PC-3 (cell line): Measurements from ENCODE around the gene ERH. TPM values are rescaled to one million over a fixed set of nuclear protein-coding genes. Genes with fewer than 3 reads are reported as not detected.

Source experiments
- ATAC-seq: fragments of 200-7000 bp; cut with Tn5 transposase; 2 replicates; pipeline ENCODE4 v1.9.1; 2020; ENCODE audit warnings: mild to moderate bottlenecking, moderate library complexity
- BruUV-seq: library from RNA; stranded (reverse); fragments of 400-500 nt; replicated peaks from 2 replicates; lab custom pipeline; 2021; lab: Mats Ljungman, UMichigan
- CTCF ChIA-PET: fragments of 300-600 bp; sonication (Branson Sonifier 250); formaldehyde crosslinking; loops from one replicate; lab custom pipeline; 2022; ENCODE audit warnings: antibody characterized with exemption; lab: Charles Lee
- POLR2A ChIA-PET: fragments of 300-600 bp; sonication (Branson Sonifier 250); formaldehyde crosslinking; loops from one replicate; lab custom pipeline; 2022; ENCODE audit warnings: antibody characterized with exemption; ENCODE audit not compliant: unreplicated experiment; lab: Charles Lee
- DNase-seq: peaks from one replicate; pipeline ENCODE4 v3.0.0-alpha.2; 2015
- H2AFZ ChIP-seq: fragments of 300-600 bp; sonication (generic); 2 replicates; pipeline ENCODE4 v1.6.0; 2016; ENCODE audit warnings: antibody characterized with exemption, low read length
- H3F3A ChIP-seq: fragments of 300-600 bp; sonication (generic); one replicate; pipeline ENCODE4 v1.6.0; 2017; ENCODE audit warnings: antibody characterized with exemption, low read length, control low read depth, mild to moderate bottlenecking; ENCODE audit not compliant: unreplicated experiment
- H3K27ac ChIP-seq: fragments of 300-600 bp; sonication (generic); 2 replicates; pipeline ENCODE4 v1.5.1; 2016; ENCODE audit warnings: mild to moderate bottlenecking, low read length
- H3K27me3 ChIP-seq: fragments of 300-600 bp; sonication (generic); 2 replicates; pipeline ENCODE4 v1.6.1; 2016; ENCODE audit warnings: low read length, mixed read lengths
- H3K36me3 ChIP-seq: fragments of 300-600 bp; sonication (generic); 2 replicates; pipeline ENCODE4 v1.6.1; 2016; ENCODE audit warnings: low read depth, mixed run types, low read length, mixed read lengths
- H3K4me1 ChIP-seq: fragments of 300-600 bp; sonication (generic); 2 replicates; pipeline ENCODE4 v1.5.1; 2016; ENCODE audit warnings: low read length; ENCODE audit not compliant: insufficient read depth
- H3K4me2 ChIP-seq: fragments of 300-600 bp; sonication (generic); 2 replicates; pipeline ENCODE4 v1.6.0; 2016; ENCODE audit warnings: low read length
- H3K4me3 ChIP-seq: fragments of 300-600 bp; sonication (generic); 2 replicates; pipeline ENCODE4 v1.5.1; 2016; ENCODE audit warnings: mild to moderate bottlenecking, low read length, mixed read lengths
- H3K79me2 ChIP-seq: fragments of 300-600 bp; sonication (generic); 2 replicates; pipeline ENCODE4 v1.6.1; 2017; ENCODE audit warnings: low read length, mixed read lengths
- H3K9ac ChIP-seq: fragments of 300-600 bp; sonication (generic); 2 replicates; pipeline ENCODE4 v1.6.0; 2016; ENCODE audit warnings: mild to moderate bottlenecking, low read length
- H3K9me2 ChIP-seq: fragments of 300-600 bp; sonication (generic); replicated peaks from 2 replicates; pipeline ENCODE4 v1.6.1; 2016; ENCODE audit warnings: mixed run types, low read length, mixed read lengths
- H3K9me3 ChIP-seq: fragments of 300-600 bp; sonication (generic); 2 replicates; pipeline ENCODE4 v1.6.1; 2016; ENCODE audit warnings: low read length, mixed read lengths
- H4K20me1 ChIP-seq: fragments of 300-600 bp; sonication (generic); 2 replicates; pipeline ENCODE4 v1.6.1; 2016; ENCODE audit warnings: low read length, mixed read lengths
- CTCF ChIP-seq: fragments of 300-600 bp; sonication (generic); conservative IDR thresholded peaks from 2 replicates; pipeline ENCODE4 v1.5.1; 2017; ENCODE audit warnings: antibody characterized with exemption, low read depth, mild to moderate bottlenecking, low read length
- EZH2 ChIP-seq: fragments of 300-600 bp; sonication (generic); IDR thresholded peaks from one replicate; pipeline ENCODE4 v1.6.1; 2017; ENCODE audit warnings: antibody characterized with exemption, mild to moderate bottlenecking, low read length; ENCODE audit not compliant: unreplicated experiment
- EZH2phosphoT487 ChIP-seq: fragments of 300-600 bp; sonication (generic); IDR thresholded peaks from 2 replicates; pipeline ENCODE4 v1.6.1; 2018; ENCODE audit warnings: mild to moderate bottlenecking, antibody characterized with exemption, low read length, borderline replicate concordance
- intact Hi-C: fragments of 100-400 bp; cut with micrococcal nuclease; formaldehyde crosslinking; loops from 2 replicates; pipeline ENCODE4 v1.9.0; 2023
- total RNA-seq: library from RNA; depleted of rRNA; stranded (reverse); fragments of >200 nt; gene quantifications from 2 replicates; pipeline ENCODE4 v1.2.3, GENCODE V29; 2014

Gene ERH
- total RNA-seq, 1 experiment from 2014 or later, result 128 TPM

GRCh38 chr14:69378274-69378673 lies 19.8 kb downstream of the ERH start:
- CTCF ChIA-PET, result no interaction called here

GRCh38 chr14:69376439-69376838 lies 21.7 kb downstream of the ERH start:
- DNase-seq, result no peak
- ATAC-seq, result peak; percentile 29; the same call in 1 of the 2 replicates
- no peaks in the 10 kb centered on the region for H3K9me2 ChIP-seq
- no peak overlapping the region for H2AFZ ChIP-seq
- no peak overlapping the region for H3K9ac ChIP-seq
- H3K27ac ChIP-seq, result no peak overlapping the region
- TF ChIP-seq EZH2phosphoT487, result no peak
- no peak for TF ChIP-seq EZH2
- no peak for TF ChIP-seq CTCF
- H3K79me2 ChIP-seq, result peaks cover 8% of the 10 kb centered on the region; the same call in 1 of the 2 replicates
- H3K36me3 ChIP-seq, result peaks cover 45% of the 10 kb centered on the region
- intact Hi-C loops, result no loop called here
- no TSS peak for BruUV-seq
- ChIA-PET POLR2A (no interaction called here), CTCF (interaction anchor here (0.6 kb wide), 1 partner anchor 9 kb away, joined by 3 read pairs; no protein-coding TSS in a partner anchor)
- no peaks in the 10 kb centered on the region for H3K9me3 ChIP-seq
- no peaks in the 10 kb centered on the region for H3K27me3 ChIP-seq
- 0 out of 2 replicates have a peak, but pooled peaks cover 5% of the 10 kb centered on the region for H4K20me1 ChIP-seq
- H3K4me1 ChIP-seq, result no peaks in the 10 kb centered on the region
- H3F3A ChIP-seq, result no peaks in the 10 kb centered on the region
- H3K4me2 ChIP-seq, result no peak overlapping the region
- H3K4me3 ChIP-seq, result no peak overlapping the region

More at GRCh38 chr14:69378274-69378673, 19.8 kb downstream of the ERH start:
- intact Hi-C loops, result no loop called here
- H3K27ac ChIP-seq, result no peak overlapping the region
- H3F3A ChIP-seq, result no peaks in the 10 kb centered on the region
- no peak overlapping the region for H3K4me3 ChIP-seq
- H3K9me2 ChIP-seq, result no peaks in the 10 kb centered on the region
- H3K27me3 ChIP-seq, result no peaks in the 10 kb centered on the region
- no peaks in the 10 kb centered on the region for H3K9me3 ChIP-seq
- POLR2A ChIA-PET, result no interaction called here
- H3K4me1 ChIP-seq, result no peaks in the 10 kb centered on the region
- ATAC-seq (no peak), DNase-seq (no peak)
- BruUV-seq, result no TSS peak
- TF ChIP-seq EZH2 (no peak), CTCF (no peak), EZH2phosphoT487 (no peak)
- peaks cover 27% of the 10 kb centered on the region for H3K79me2 ChIP-seq
- H3K4me2 ChIP-seq, result no peak overlapping the region
- no peak overlapping the region for H2AFZ ChIP-seq
- no peak overlapping the region for H3K9ac ChIP-seq
- H3K36me3 ChIP-seq, result peaks cover 60% of the 10 kb centered on the region
- H4K20me1 ChIP-seq, result 0 out of 2 replicates have a peak, but pooled peaks cover 5% of the 10 kb centered on the region

- no TSS peak for BruUV-seq
- Histone ChIP-seq H3K9me3 (no peaks in the 10 kb centered on the region), H3K27ac (no peak overlapping the region), H2AFZ (no peak overlapping the region), H3K79me2 (0 out of 2 replicates have a peak, but pooled peaks cover 3% of the 10 kb centered on the region), H3K9ac (no peak overlapping the region), H3K27me3 (no peaks in the 10 kb centered on the region), H3K9me2 (no peaks in the 10 kb centered on the region), H3F3A (no peaks in the 10 kb centered on the region), H3K4me1 (no peaks in the 10 kb centered on the region), H3K36me3 (peaks cover 38% of the 10 kb centered on the region), H3K4me3 (no peak overlapping the region), H3K4me2 (no peak overlapping the region), H4K20me1 (0 out of 2 replicates have a peak, but pooled peaks cover 4% of the 10 kb centered on the region)
- TF ChIP-seq CTCF (no peak), EZH2 (no peak), EZH2phosphoT487 (no peak)
- POLR2A ChIA-PET, result no interaction called here
- intact Hi-C loops, result no loop called here
- CTCF ChIA-PET, result no interaction called here
- ATAC-seq (no peak), DNase-seq (no peak)
Measured at GRCh38 chr14:69375722-69376121, 22.4 kb downstream of the ERH start.
